ENCODE measurements around the gene KRT86. TPM values are rescaled to one million over a fixed set of nuclear protein-coding genes. Genes with fewer than 3 reads are reported as not detected.

The KRT86 gene
- total and polyA plus RNA-seq, 9 of the 15 experiments (the other 6 are each of a cell fraction or from before 2014, with no cell fraction given): not detected

DNA sequence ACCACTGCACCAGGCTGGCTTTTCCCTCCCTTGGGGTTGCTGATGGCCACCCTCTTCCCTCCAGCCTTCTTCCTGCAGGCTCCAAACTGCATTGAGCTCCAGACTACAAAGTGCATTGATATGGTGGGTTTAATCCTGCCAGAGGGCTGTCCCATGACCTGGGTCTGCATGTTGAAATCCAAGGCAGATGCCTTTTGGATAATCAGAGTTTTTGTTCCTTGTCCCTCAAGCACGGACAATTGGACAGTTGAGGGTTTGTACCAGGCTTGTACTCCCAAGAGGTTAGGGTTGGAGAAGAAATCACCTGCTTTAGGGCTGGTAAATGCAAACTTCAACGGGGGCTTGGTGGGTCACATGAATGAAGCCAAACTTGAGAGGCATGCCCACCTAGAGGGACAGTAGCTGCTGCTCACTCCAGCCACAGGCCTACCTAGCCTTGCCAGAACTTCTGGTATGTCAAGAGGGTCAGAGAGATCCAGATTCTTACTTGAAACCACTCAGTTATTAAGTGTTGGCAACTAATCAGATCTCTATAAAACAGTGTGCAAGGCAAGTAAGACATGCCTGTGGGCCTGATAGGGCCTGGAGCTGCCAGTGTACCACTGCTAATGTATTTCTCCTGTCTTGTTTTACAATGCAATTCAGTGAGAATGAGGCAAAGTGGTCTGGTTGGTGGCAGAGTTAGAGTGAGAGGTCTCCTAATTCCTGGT is 68.5 kb downstream of the KRT86 start:
- no peaks in the 10 kb centered on the region; the same call in 1 of the 2 replicates for H4K20me1 ChIP-seq (replicated peaks; ENCODE audit: control insufficient read depth, insufficient read depth, low read length)
- H3K79me2 ChIP-seq (ENCODE audit: control insufficient read depth, insufficient read depth, low read length): no peaks in the 10 kb centered on the region
- FAIRE-seq: no peak
- in situ Hi-C loops (cut with MboI) (no loop called here), intact Hi-C loops (cut with micrococcal nuclease) (no loop called here)
- BruUV-seq (replicated peaks): no TSS peak
- no peak overlapping the region for H3K9ac ChIP-seq (ENCODE audit: insufficient read depth in 1 of 2, low read depth in 2 of 2, low read length in 2 of 2)
- H3K4me3 ChIP-seq: no peak overlapping the region
- CTCF ChIA-PET (ENCODE audit: low intra/inter-chr PET ratio): no interaction called here
- H3K9me3 ChIP-seq (replicated peaks; ENCODE audit: control insufficient read depth, insufficient read depth, low read depth, low read length): no peaks in the 10 kb centered on the region
- H3K4me2 ChIP-seq (ENCODE audit: insufficient read depth, low read length): no peak overlapping the region
- 0% methylated on average over 2 of the region's 2 CpGs for WGBS (ENCODE audit: insufficient coverage, low coverage, missing lambda C conversion rate)
- no peak overlapping the region for H2AFZ ChIP-seq (ENCODE audit: low read depth, low read length)
- H3K9me1 ChIP-seq (ENCODE audit: control insufficient read depth, insufficient read depth, low read length): no peaks in the 10 kb centered on the region
- no peak for ATAC-seq
- peaks cover 11 to 55% of the 10 kb centered on the region in 2 experiments; a peak in 3 of 5 replicates for H3K27me3 ChIP-seq (ENCODE audit: control insufficient read depth in 2 of 2, insufficient read depth in 2 of 2, low read length in 2 of 2)
- no peaks in the 10 kb centered on the region for H3K4me1 ChIP-seq (replicated peaks in 1 of 2; ENCODE audit: control insufficient read depth in 2 of 2, insufficient read depth in 2 of 2, low read length in 2 of 2)
- TF ChIP-seq ARID4B (CRISPR knock-in tag; IDR thresholded peaks at IDR 0.05) (no peak), ZFP1 (CRISPR knock-in tag; IDR thresholded peaks at IDR 0.05) (no peak), ZNF165 (CRISPR knock-in tag; IDR thresholded peaks at IDR 0.05; ENCODE audit: borderline replicate concordance) (no peak), SIRT6 (IDR thresholded peaks at IDR 0.05; ENCODE audit: low read depth, low read length) (no peak), GTF3C2 (IDR thresholded peaks at IDR 0.05; ENCODE audit: borderline replicate concordance, extremely low read depth, insufficient read length) (no peak), MCM5 (IDR thresholded peaks at IDR 0.05; ENCODE audit: low read depth) (no peak), CBX5 (IDR thresholded peaks at IDR 0.05; ENCODE audit: borderline replicate concordance, low read depth) (no peak), HNRNPLL (IDR thresholded peaks at IDR 0.05; ENCODE audit: low read depth, low read length, poor library complexity, severe bottlenecking) (no peak), MCM3 (IDR thresholded peaks at IDR 0.05) (no peak), CREBBP (IDR thresholded peaks at IDR 0.05; ENCODE audit: low read depth, low read length) (no peak)
- TF ChIP-seq, protein P1, sequence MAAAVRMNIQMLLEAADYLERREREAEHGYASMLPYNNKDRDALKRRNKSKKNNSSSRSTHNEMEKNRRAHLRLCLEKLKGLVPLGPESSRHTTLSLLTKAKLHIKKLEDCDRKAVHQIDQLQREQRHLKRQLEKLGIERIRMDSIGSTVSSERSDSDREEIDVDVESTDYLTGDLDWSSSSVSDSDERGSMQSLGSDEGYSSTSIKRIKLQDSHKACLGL (CRISPR knock-in tag; IDR thresholded peaks at IDR 0.05; ENCODE audit: borderline replicate concordance, poor library complexity, severe bottlenecking): no peak
- no peak for DNase-seq (ENCODE audit: extremely low read depth in 1 of 4, low spot score in 3 of 4)
- H3K27ac ChIP-seq (ENCODE audit: extremely low read depth, low read depth, low read length): no peak overlapping the region
- POLR2A ChIA-PET: interaction anchor here (1.5 kb wide), 1 partner anchor 9 kb away, joined by 3 read pairs; no protein-coding TSS in a partner anchor
- H3K36me3 ChIP-seq (ENCODE audit: control insufficient read depth, insufficient read depth, low read length): no peaks in the 10 kb centered on the region
